IPS-18a (cell line): ENCODE data around the gene SNAP47.

ENCODE experiments used
- H3K27ac ChIP-seq: one replicate; pipeline ENCODE4 v1.5.1; 2013; ENCODE audit warnings: low read length
- H3K27me3 ChIP-seq: one replicate; pipeline ENCODE4 v1.6.1; 2013; ENCODE audit warnings: mild to moderate bottlenecking, low read length; ENCODE audit not compliant: control insufficient read depth, insufficient read depth
- H3K36me3 ChIP-seq: one replicate; pipeline ENCODE4 v1.6.1; 2013; ENCODE audit warnings: low read depth, low read length; ENCODE audit not compliant: control insufficient read depth
- H3K4me1 ChIP-seq: one replicate; pipeline ENCODE4 v1.6.1; 2013; ENCODE audit warnings: low read depth, low read length; ENCODE audit not compliant: control insufficient read depth
- H3K4me3 ChIP-seq: one replicate; pipeline ENCODE4 v1.5.1; 2013; ENCODE audit warnings: low read length
- H3K9ac ChIP-seq: one replicate; pipeline ENCODE4 v1.6.1; 2013; ENCODE audit warnings: mild to moderate bottlenecking, low read length, moderate library complexity
- H3K9me3 ChIP-seq: one replicate; pipeline ENCODE4 v1.6.1; 2013; ENCODE audit warnings: low read depth, low read length; ENCODE audit not compliant: control insufficient read depth

SNAP47 gene

GRCh38 chr1:227792216-227793078 lies 57.2 kb downstream of the SNAP47 start:
- Histone ChIP-seq H3K27me3 (peaks cover 21% of the 10 kb centered on the region), H3K4me3 (no peak overlapping the region), H3K9me3 (no peaks in the 10 kb centered on the region), H3K9ac (no peak overlapping the region), H3K4me1 (peaks cover 10% of the 10 kb centered on the region), H3K36me3 (no peaks in the 10 kb centered on the region), H3K27ac (no peak overlapping the region)

GRCh38 chr1:227793079-227793947 lies 58.1 kb downstream of the SNAP47 start:
- no peak overlapping the region for H3K4me3 ChIP-seq
- no peak overlapping the region for H3K9ac ChIP-seq
- no peaks in the 10 kb centered on the region for H3K9me3 ChIP-seq
- H3K36me3 ChIP-seq = no peaks in the 10 kb centered on the region
- peaks cover 17% of the 10 kb centered on the region for H3K27me3 ChIP-seq
- H3K4me1 ChIP-seq = peaks cover 10% of the 10 kb centered on the region
- H3K27ac ChIP-seq = no peak overlapping the region

- no peak overlapping the region for H3K4me3 ChIP-seq
- peaks cover 10% of the 10 kb centered on the region for H3K27me3 ChIP-seq
- no peaks in the 10 kb centered on the region for H3K36me3 ChIP-seq
- peaks cover 10% of the 10 kb centered on the region for H3K4me1 ChIP-seq
- no peak overlapping the region for H3K9ac ChIP-seq
- H3K9me3 ChIP-seq = no peaks in the 10 kb centered on the region
- no peak overlapping the region for H3K27ac ChIP-seq
Measured at GRCh38 chr1:227793948-227794816, 58.9 kb downstream of the SNAP47 start.

GRCh38 chr1:227794817-227795192 lies 59.6 kb downstream of the SNAP47 start:
- Histone ChIP-seq H3K36me3 (no peaks in the 10 kb centered on the region), H3K9ac (no peak overlapping the region), H3K4me1 (peaks cover 10% of the 10 kb centered on the region), H3K9me3 (no peaks in the 10 kb centered on the region), H3K27ac (no peak overlapping the region), H3K27me3 (peaks cover 4% of the 10 kb centered on the region), H3K4me3 (no peak overlapping the region)

GRCh38 chr1:227795732-227796131 lies 60.5 kb downstream of the SNAP47 start:
- Histone ChIP-seq H3K4me1 (peaks cover 10% of the 10 kb centered on the region), H3K27me3 (no peaks in the 10 kb centered on the region), H3K4me3 (no peak overlapping the region), H3K9ac (no peak overlapping the region), H3K9me3 (no peaks in the 10 kb centered on the region), H3K27ac (no peak overlapping the region), H3K36me3 (no peaks in the 10 kb centered on the region)

- Histone ChIP-seq H3K27ac (no peak overlapping the region), H3K36me3 (no peaks in the 10 kb centered on the region), H3K9me3 (no peaks in the 10 kb centered on the region), H3K27me3 (no peaks in the 10 kb centered on the region), H3K9ac (no peak overlapping the region), H3K4me1 (peaks cover 10% of the 10 kb centered on the region), H3K4me3 (no peak overlapping the region)
Measured at GRCh38 chr1:227796359-227796915, 61.2 kb downstream of the SNAP47 start.

GRCh38 chr1:227797144-227797543 lies 61.9 kb downstream of the SNAP47 start:
- Histone ChIP-seq H3K9ac (no peak overlapping the region), H3K4me3 (no peak overlapping the region), H3K36me3 (no peaks in the 10 kb centered on the region), H3K4me1 (peaks cover 10% of the 10 kb centered on the region), H3K27me3 (no peaks in the 10 kb centered on the region), H3K27ac (no peak overlapping the region), H3K9me3 (no peaks in the 10 kb centered on the region)

- H3K27ac ChIP-seq = no peak overlapping the region
- no peaks in the 10 kb centered on the region for H3K9me3 ChIP-seq
- H3K4me1 ChIP-seq = peaks cover 10% of the 10 kb centered on the region
- no peak overlapping the region for H3K4me3 ChIP-seq
- H3K27me3 ChIP-seq = no peaks in the 10 kb centered on the region
- no peak overlapping the region for H3K9ac ChIP-seq
- H3K36me3 ChIP-seq = no peaks in the 10 kb centered on the region
Measured at GRCh38 chr1:227797625-227798024, 62.4 kb downstream of the SNAP47 start.

GRCh38 chr1:227798078-227798802 lies 63.0 kb downstream of the SNAP47 start:
- H3K4me1 ChIP-seq = peaks cover 10% of the 10 kb centered on the region

GRCh38 chr1:227799756-227800155 lies 64.5 kb downstream of the SNAP47 start:
- Histone ChIP-seq H3K4me1 (no peaks in the 10 kb centered on the region), H3K27me3 (no peaks in the 10 kb centered on the region), H3K27ac (no peak overlapping the region), H3K36me3 (no peaks in the 10 kb centered on the region), H3K4me3 (no peak overlapping the region), H3K9me3 (no peaks in the 10 kb centered on the region), H3K9ac (no peak overlapping the region)

More at GRCh38 chr1:227798078-227798802, 63.0 kb downstream of the SNAP47 start:
- Histone ChIP-seq H3K9ac (no peak overlapping the region), H3K36me3 (no peaks in the 10 kb centered on the region), H3K27ac (no peak overlapping the region), H3K27me3 (no peaks in the 10 kb centered on the region), H3K9me3 (no peaks in the 10 kb centered on the region), H3K4me3 (no peak overlapping the region)
